OCI-LY3 (cell line): ENCODE results near the gene SNX27.

Experiments used
- EZH2phosphoT487 ChIP-seq: fragments of 200-600 bp; shearing (Covaris generic); IDR thresholded peaks from 2 replicates; pipeline ENCODE4 v1.6.1; 2018; ENCODE audit warnings: antibody characterized with exemption, mixed run types, low read depth
- TF ChIP-seq, protein P1 (sequence below): fragments of 200-600, 300-600 bp; sonication (generic); IDR thresholded peaks from 2 replicates; pipeline ENCODE4 v1.5.1; 2014; ENCODE audit warnings: antibody characterized with exemption, low read length, low read depth

GRCh38 chr1:151641229-151641628 lies 29.4 kb downstream of the SNX27 start:
- TF ChIP-seq EZH2phosphoT487, result no peak
- TF ChIP-seq, protein P1, sequence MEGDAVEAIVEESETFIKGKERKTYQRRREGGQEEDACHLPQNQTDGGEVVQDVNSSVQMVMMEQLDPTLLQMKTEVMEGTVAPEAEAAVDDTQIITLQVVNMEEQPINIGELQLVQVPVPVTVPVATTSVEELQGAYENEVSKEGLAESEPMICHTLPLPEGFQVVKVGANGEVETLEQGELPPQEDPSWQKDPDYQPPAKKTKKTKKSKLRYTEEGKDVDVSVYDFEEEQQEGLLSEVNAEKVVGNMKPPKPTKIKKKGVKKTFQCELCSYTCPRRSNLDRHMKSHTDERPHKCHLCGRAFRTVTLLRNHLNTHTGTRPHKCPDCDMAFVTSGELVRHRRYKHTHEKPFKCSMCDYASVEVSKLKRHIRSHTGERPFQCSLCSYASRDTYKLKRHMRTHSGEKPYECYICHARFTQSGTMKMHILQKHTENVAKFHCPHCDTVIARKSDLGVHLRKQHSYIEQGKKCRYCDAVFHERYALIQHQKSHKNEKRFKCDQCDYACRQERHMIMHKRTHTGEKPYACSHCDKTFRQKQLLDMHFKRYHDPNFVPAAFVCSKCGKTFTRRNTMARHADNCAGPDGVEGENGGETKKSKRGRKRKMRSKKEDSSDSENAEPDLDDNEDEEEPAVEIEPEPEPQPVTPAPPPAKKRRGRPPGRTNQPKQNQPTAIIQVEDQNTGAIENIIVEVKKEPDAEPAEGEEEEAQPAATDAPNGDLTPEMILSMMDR, result no peak
